Measurements from ENCODE around the gene SLC35F5.
"Not testable (repeated sequence)": the region's sequence is repeated elsewhere in the genome, so short reads cannot be mapped to it uniquely, and the experiment has no call there.

The SLC35F5 gene

GRCh38 chr2:113755835-113756354 is 547 bp downstream of the SLC35F5 start:
- peak; percentile 20 for DNase-seq (ENCODE audit: low spot score)

- no peak for DNase-seq (ENCODE audit: low spot score)
Measured at GRCh38 chr2:113755035-113755834, 1.2 kb downstream of the SLC35F5 start.

DNA sequence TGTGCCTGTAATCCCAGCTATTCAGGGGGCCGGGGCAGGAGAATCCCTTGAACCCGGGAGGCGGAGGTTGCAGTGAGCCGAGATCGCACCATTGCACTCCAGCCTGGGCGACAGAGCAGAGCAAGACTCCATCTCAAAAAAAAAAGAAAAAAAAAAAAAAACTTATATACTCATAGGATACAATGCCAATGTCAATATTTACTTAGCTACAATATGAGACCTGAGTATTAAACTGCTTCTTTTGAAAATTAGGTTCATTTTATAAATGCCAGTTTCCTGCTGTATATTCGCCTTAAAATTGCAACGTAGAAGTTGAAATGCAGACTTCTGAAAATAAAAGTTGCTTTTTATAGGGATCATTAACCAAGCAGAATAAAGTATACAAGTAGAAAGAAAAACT is 2.3 kb downstream of the SLC35F5 start:
- no peak for DNase-seq (ENCODE audit: low spot score)

- DNase-seq (ENCODE audit: low spot score), result no peak
Measured at GRCh38 chr2:113750385-113750784, 6.1 kb downstream of the SLC35F5 start.

GRCh38 chr2:113741091-113741490 is 15.4 kb downstream of the SLC35F5 start:
- DNase-seq (ENCODE audit: low spot score), result no peak

DNA sequence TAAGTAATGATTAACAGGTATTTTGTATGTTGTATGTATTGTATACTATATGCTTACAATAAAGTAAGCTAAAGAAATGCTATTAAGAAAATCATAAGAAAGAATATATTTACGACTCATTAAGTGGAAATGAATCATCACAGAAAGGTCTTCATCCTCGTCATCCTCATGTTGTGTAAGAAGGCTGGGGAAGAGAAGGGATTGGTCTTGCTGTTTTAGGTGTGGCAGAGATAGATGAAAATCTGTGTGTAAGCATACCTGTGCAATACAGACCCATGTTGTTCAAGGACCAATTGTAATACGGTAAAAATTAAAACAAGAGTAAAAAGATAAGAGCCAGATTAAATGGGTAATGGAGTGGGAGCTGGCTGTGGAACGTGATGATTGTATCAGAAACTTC is 16.6 kb downstream of the SLC35F5 start:
- no peak for DNase-seq (ENCODE audit: low spot score)

- DNase-seq (ENCODE audit: low spot score), result no peak
Measured at GRCh38 chr2:113734185-113734584, 22.3 kb downstream of the SLC35F5 start.

GRCh38 chr2:113724010-113724409 is 32.4 kb downstream of the SLC35F5 start:
- DNase-seq (ENCODE audit: low spot score), result no peak

DNA sequence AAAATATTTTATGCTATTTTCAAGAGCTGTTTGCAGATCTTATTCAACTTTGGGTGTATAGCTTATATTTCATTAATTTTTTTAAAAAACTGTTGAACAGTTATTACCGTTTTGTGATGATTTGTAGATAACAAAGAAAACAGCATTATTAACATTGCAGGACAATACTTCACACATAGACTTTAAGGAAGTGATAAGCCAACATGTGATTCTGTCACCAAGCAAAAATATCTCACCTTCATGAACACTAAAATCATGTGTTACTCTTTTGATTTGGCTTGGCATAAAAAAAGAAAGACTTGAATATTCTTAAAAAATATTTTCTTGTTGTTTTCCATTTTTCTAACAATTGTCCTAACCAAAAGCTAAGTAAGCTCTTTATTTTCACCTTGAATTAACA is 33.0 kb downstream of the SLC35F5 start:
- no peak for DNase-seq (ENCODE audit: low spot score)

DNA sequence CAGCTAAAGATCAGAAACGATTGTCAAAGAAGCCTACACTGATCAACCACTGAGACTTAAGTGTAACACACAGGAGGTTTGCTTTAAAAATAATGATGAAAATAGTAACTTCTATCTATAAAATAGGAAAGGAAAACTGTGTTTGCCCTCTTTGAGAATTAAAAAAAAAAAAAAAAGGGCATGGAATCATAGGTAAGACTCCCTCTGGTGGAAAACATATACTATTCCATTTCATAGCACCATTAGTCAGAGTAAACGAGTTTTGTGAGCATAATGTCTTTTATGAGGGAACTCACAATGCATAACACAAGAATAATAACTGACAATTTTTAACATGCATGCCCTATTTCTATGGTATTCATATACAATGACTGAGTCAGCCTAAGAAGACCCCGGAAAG is 36.3 kb downstream of the SLC35F5 start:
- DNase-seq (ENCODE audit: low spot score), result no peak

- DNase-seq (ENCODE audit: low spot score), result no peak
Measured at GRCh38 chr2:113716291-113716690, 40.2 kb downstream of the SLC35F5 start.

- DNase-seq (ENCODE audit: low spot score), result no peak
Measured at GRCh38 chr2:113712941-113713340, 43.5 kb downstream of the SLC35F5 start.

DNA sequence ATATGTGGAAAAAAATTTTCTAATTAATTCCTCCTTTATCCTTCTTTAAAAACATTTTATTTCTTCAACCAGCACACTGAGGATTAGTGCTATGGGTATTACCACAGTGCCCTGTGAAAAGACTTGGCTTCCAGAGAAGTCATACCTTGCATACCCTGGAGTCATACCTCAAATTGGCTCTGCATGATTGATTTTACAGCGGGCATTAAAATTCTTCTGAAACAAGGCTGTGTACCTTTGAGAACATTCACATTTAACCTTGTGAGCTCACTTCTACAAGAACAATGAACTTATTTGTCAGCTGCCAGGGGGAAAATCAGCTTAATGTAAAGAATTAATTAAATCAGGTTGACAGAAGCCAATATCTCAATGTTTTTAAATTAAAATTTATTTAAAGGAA is 44.6 kb downstream of the SLC35F5 start:
- DNase-seq (ENCODE audit: low spot score), result no peak

DNA sequence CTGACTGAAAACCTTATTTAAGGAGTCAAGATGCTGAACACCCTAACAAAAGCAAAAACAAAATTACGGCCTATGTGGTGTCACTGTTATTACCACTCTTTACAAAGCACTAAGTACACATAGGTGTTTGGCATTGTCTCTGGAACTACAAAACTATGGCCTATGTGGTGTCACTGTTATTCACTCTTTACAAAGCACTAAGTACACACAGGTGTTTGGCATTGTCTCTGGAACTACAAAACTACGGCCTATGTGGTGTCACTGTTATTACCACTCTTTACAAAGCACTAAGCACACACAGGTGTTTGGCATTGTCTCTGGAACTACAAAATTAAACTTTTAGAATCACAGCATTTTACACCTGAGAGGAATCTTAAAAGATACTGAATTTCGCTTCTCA is 47.4 kb downstream of the SLC35F5 start:
- no peak for DNase-seq (ENCODE audit: low spot score)

GRCh38 chr2:113707106-113707505 is 49.3 kb downstream of the SLC35F5 start:
- DNase-seq (ENCODE audit: low spot score), result no peak

- DNase-seq (ENCODE audit: low spot score), result no peak
Measured at GRCh38 chr2:113705982-113706523, 50.4 kb downstream of the SLC35F5 start.

- not testable (repeated sequence) for DNase-seq (ENCODE audit: low spot score)
Measured at GRCh38 chr2:113704300-113704993, 52.0 kb downstream of the SLC35F5 start.

GRCh38 chr2:113703386-113704299 is 52.8 kb downstream of the SLC35F5 start:
- no peak for DNase-seq (ENCODE audit: low spot score)

DNA sequence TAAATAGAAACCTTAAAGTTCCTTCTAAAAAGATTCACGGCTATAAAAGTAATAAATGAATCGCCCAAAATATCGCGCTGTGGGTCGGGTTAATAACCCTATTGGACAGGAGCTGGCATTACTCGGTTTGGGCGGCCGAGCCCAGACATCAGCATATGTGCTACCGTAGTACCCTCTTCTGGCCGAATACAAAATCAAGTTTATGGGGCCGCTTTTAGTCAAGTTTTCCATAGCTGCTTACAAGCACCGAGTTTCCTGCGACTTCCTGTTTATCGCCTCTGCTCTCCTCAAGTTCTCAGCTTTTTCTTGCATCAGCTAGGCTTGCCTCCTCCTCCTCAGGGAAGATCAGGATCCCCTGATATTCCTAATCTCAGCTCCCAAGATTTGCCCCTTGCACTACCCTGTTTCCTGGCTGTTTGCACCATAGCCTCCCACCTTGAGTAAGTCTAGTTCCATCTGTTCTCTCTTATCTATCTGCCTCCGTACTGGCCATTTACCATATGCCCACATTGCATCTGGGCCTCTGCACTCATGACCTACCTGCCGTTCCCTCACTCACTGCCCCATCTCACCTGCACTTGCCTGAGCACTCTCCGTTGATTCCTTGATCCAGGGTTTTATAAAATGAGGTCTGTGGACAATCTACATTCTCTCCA is 56.1 kb downstream of the SLC35F5 start:
- peak; percentile 42 for DNase-seq (ENCODE audit: low spot score)

DNA sequence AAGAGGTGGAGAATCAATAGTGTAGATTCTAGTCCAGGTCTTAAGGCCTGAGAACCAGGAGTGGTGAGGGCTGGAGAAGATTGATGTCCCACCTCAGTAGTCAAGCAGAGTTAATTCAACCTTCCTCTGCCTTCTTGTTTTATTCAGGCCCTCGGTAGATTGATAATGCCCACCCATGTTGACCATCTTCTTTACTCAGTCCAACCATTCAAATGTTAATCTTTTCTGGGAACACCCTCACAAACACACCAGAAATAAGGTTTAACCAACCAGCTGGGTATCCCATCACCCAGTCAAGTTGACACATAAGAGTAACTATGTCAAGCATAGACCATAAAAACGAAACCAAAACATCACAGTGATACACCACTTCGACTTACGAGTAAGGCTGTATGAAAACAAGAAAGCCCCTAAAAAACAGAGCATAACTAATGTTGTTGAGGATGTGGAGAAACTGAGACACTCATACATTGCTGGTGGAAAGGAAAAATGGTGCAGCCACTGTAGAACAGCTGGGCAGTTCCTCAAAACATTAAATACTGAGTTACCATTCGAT is 57.5 kb downstream of the SLC35F5 start:
- DNase-seq (ENCODE audit: low spot score), result no peak

- DNase-seq (ENCODE audit: low spot score), result not testable (repeated sequence)
Measured at GRCh38 chr2:113698251-113698650, 58.2 kb downstream of the SLC35F5 start.
